AG04449 (cell line): ENCODE measurements around the gene PREX1.

Experiments
- CTCF ChIA-PET: fragments of 350-600 bp; formaldehyde crosslinking; extraction: SDS; loops from one replicate; lab custom pipeline; 2021; ENCODE audit warnings: antibody characterized with exemption; lab: Yijun Ruan, JAX
- POLR2A ChIA-PET: fragments of 400-600, 350-600 bp; formaldehyde crosslinking; extraction: SDS; loops from one replicate; lab custom pipeline; 2020; ENCODE audit warnings: antibody characterized with exemption, inconsistent platforms; lab: Yijun Ruan, JAX
- DNase-seq: peaks from one replicate; pipeline ENCODE4 v3.0.0-alpha.2; 2010; ENCODE audit warnings: low read depth, low spot score
- H3K4me3 ChIP-seq: 2 replicates; pipeline ENCODE4 v1.5.1; 2011; ENCODE audit warnings: low read depth, mild to moderate bottlenecking, control low read depth, low read length
- CTCF ChIP-seq: IDR thresholded peaks from one replicate; pipeline ENCODE4 v1.5.1; 2011; ENCODE audit warnings: mild to moderate bottlenecking, moderate library complexity, low read length, control low read depth, inconsistent platforms; ENCODE audit not compliant: insufficient read depth; ENCODE audit errors: missing control alignments

The PREX1 gene

GRCh38 chr20:48790473-48791003 lies 37.3 kb downstream of the PREX1 start:
- no peak for TF ChIP-seq CTCF
- ChIA-PET CTCF (no interaction called here), POLR2A (no interaction called here)
- no peak for DNase-seq
- H3K4me3 ChIP-seq: no peak overlapping the region

DNA sequence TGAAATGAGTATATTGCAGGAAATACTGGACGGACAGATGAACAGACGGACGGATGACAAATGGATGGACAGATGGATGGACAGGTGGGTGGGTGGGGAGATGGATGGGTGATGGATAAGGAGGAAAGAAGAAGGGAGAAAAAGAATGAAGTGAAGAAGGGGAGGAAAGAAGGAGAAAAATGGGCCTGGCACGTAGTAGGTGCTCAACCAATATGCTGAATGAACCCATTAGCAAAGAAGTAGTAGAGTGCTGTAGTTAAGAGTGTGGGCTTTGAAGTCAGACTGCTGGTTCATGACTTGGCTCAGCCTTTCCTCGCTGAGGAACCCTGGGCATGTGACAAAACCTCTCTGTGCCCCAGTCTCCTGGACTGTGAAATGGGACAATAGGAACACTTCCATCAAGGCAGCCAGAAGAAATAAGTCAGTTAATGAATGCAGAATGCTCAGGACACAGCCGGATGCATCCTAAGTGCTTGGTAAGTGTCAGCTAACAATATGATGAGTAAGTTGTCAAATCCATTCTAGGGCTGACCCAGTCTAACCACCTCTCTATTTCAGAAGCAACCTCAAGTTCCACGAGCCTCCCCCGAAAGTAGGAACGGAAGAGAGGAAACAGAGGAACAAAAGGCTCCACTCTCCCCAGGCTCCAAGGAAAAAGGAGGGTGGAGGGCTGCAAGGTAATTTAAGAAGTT lies 37.9 kb downstream of the PREX1 start:
- ChIA-PET CTCF (interaction anchor here (0.8 kb wide), 1 partner anchor 37 kb away, joined by 3 read pairs; no protein-coding TSS in a partner anchor), POLR2A (no interaction called here)
- no peak overlapping the region for H3K4me3 ChIP-seq
- no peak for TF ChIP-seq CTCF
- no peak for DNase-seq

DNA sequence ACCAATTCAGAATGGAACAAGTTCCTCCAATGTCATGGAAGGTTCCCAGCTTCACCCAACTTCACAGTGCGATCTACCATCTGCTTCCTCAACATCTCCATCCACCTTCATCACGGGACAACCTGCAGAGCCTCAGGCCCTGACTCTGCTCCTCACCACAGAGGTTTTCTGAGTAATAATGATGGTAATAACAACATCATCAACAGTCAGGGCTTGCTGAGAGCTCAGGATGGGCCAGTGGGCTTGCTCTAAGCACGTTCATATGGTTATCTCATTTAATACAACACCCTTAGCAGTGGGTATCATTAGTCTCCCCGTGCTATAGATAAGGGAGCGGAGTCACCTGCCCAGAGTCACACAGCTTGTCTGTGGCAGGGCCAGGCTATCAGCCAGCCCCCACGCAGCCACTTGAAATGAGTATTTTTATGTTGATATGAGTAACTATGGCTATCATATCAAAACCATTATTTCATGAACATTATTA lies 38.6 kb downstream of the PREX1 start:
- no peak for TF ChIP-seq CTCF
- ChIA-PET POLR2A (no interaction called here), CTCF (interaction anchor here (0.8 to 2.5 kb wide), 2 partner anchors 36 to 132 kb away, joined by 3 to 10 read pairs; no protein-coding TSS in a partner anchor)
- no peak for DNase-seq
- H3K4me3 ChIP-seq: no peak overlapping the region

- ChIA-PET POLR2A (no interaction called here), CTCF (interaction anchor here (0.5 to 2.5 kb wide), 2 partner anchors 74 to 131 kb away, joined by 3 to 10 read pairs; no protein-coding TSS in a partner anchor)
- DNase-seq: no peak
- no peak for TF ChIP-seq CTCF
- no peak overlapping the region for H3K4me3 ChIP-seq
Measured at GRCh38 chr20:48788486-48789072, 39.2 kb downstream of the PREX1 start.

DNA sequence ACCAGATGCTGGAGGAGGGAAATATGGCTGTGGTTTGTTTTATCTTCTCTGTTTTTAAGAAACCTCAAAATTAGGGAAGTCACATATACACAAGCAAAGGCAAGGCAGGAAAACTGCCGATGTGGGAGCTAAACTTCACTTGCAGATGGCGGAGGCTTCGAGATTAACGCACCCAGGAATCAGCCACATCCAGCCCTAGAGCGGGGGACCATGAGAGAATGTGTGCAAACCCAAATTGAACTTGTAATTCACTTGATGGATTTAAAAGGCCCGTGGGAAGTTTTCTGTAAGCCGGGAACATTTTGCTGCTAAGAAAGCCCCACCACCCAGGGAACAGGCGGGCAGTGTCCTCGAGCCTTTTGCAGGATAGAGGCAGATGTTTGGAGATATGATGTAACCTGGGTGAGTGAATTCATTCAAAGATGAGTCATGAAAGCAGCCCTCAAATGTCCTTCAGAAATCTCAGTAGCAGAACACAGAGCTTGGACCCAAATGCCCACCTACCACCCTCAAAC lies 39.9 kb downstream of the PREX1 start:
- POLR2A ChIA-PET: no interaction called here
- TF ChIP-seq CTCF: no peak
- DNase-seq: no peak
- CTCF ChIA-PET: interaction anchor here (2.5 kb wide), 1 partner anchor 130 kb away, joined by 10 read pairs; no protein-coding TSS in a partner anchor
- no peak overlapping the region for H3K4me3 ChIP-seq
